IgD-negative memory B cell (primary cell): ENCODE measurements around the gene TMCC1. TPM values are rescaled to one million over a fixed set of nuclear protein-coding genes. Genes with fewer than 3 reads are reported as not detected.
A peak's percentile ranks its signal among the peaks of the same experiment; 100 is the strongest.
"Not testable (repeated sequence)": the region's sequence is repeated elsewhere in the genome, so short reads cannot be mapped to it uniquely, and the experiment has no call there.

ENCODE experiments used
- H3K27ac Mint-ChIP-seq, 3 donors: one replicate each; pipeline ENCODE4 v1.8.0; 2020 to 2022; ENCODE audit warnings: mild to moderate bottlenecking in 3 of 3, mixed read lengths in 3 of 3, moderate library complexity in 1 of 3
- H3K27me3 Mint-ChIP-seq: one replicate; pipeline ENCODE4 v1.8.0; 2021; ENCODE audit warnings: mixed read lengths
- H3K36me3 Mint-ChIP-seq: one replicate; pipeline ENCODE4 v1.8.0; 2020; ENCODE audit warnings: mild to moderate bottlenecking, mixed read lengths
- H3K4me1 Mint-ChIP-seq, 3 donors: one replicate each; pipeline ENCODE4 v1.8.0; 2020 to 2022; ENCODE audit warnings: mixed read lengths in 3 of 3, mild to moderate bottlenecking in 1 of 3
- H3K4me3 Mint-ChIP-seq, 4 donors: one replicate each; pipeline ENCODE4 v1.8.0; 2020 to 2022; ENCODE audit warnings: mild to moderate bottlenecking in 4 of 4, mixed read lengths in 4 of 4, moderate library complexity in 3 of 4
- H3K9me3 Mint-ChIP-seq, 3 donors: one replicate each; pipeline ENCODE4 v1.8.0; 2020 to 2021; ENCODE audit warnings: mixed read lengths in 3 of 3, mild to moderate bottlenecking in 1 of 3
- polyA plus RNA-seq: library from polyadenylated mRNA; unstranded; fragments of 300-500 nt; fragmentation: Illumina TruSeq; gene quantifications from one replicate; pipeline ENCODE4 v1.2.3, GENCODE V29; 2021

The TMCC1 gene
- polyA plus RNA-seq, 1 donor from 2014 or later = 8.2 TPM

DNA sequence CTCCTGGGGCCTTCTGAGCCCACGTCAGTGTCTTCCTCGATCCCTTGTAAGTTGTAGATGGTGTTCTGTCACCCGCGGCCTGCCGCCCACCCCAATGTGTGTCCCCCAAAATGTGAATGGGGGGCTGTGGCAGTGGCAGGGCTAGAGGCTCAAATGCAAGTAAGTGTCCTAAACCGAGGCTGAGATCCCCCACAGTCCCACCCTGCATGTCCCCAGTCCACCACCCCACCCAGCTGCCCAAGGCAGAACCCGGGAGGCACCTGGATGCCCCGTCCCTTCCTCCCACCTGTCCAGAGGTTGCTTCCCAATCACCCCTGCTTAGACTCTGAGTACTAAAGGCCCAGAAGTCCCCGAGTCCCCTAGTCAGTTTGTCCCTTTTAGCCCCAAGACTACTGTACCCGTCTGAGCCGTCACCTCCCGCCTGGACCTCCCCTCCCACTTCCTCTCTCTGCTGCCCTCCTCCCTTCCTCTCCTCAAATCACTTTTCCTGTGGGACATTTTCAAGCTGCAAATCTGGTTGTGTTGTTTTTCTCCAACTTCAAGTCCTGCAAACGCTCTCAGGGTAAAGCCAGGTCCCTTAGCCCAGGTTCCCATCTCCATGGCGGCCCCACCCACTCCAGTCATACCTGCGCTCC is 275.2 kb downstream of the TMCC1 start:
- Mint-ChIP-seq H3K4me3 (peak overlapping the region in 2 of 4 donors; percentile 77 to 87), H3K27ac (peak overlapping the region in 1 of 3 donors; percentile 72), H3K9me3 (no peaks in the 10 kb centered on the region), H3K4me1 (peaks cover 0 to 7% (median 7%) of the 10 kb centered on the region in 3 donors), H3K27me3 (peaks cover 3% of the 10 kb centered on the region), H3K36me3 (no peaks in the 10 kb centered on the region)

DNA sequence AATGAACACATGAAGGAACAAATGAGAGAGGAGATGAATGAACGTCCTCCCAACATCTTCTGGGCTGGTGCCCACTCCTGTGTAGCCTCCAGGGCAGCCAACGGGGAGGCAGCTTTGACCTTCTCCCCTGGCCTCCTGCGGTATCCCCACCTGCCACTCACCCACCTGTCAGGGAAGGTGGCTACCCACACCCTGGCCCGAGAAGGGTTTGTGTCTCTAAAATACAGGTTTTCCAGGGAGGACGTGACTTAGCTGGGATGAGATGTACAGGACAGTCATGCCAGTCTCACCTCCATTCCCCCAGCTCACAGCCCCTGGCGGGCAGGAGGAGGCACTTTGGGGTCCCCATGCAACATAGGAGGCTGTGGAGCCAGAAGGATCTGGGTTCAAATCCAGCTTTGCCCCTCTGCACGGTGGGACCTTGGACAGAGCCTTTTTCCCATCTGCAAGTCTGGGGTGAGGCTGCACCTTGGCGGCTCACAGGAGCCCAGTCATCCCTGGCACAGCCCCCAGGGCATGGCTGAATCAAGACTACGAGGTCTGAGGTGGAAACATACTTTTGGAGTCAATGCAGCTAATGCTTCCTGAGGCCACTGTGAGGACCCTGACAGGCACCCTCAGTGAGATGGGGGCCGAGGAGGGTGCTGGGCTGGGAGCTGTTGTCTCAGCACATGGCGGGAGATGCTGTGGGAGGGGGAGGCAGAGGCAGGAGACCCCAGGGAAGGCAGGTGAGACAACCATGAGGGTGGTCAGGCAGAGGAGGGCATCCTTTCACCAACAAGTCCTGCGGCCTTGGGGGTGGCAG is 275.9 kb downstream of the TMCC1 start:
- Mint-ChIP-seq H3K4me1 (peaks cover 0 to 7% (median 7%) of the 10 kb centered on the region in 3 donors), H3K27me3 (peaks cover 3% of the 10 kb centered on the region), H3K9me3 (no peaks in the 10 kb centered on the region), H3K27ac (peak overlapping the region in 1 of 3 donors; percentile 72), H3K4me3 (peak overlapping the region in 1 of 4 donors; percentile 27), H3K36me3 (no peaks in the 10 kb centered on the region)

DNA sequence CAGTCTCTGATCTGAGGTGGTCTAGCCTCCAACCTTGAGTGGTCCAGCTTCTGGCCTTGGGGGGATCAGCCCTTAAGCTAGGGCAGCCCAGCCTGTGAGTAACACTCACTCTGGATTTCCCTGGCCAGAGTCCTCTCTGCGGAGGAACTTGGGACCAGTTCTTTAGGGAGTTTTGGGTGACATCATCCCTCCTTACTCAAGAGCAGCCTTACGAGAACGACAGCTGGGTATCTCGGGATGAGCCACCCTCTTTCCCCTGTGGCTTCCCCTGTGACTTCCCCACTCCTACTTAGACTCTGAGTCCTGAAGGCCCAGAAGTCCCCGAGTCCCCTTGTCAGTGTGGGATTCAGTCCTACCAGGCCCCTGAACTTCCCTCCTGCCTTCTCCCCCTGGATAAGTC is 276.8 kb downstream of the TMCC1 start:
- H3K27ac Mint-ChIP-seq = no peak overlapping the region
- no peak overlapping the region for H3K4me3 Mint-ChIP-seq
- peaks cover 0 to 7% (median 7%) of the 10 kb centered on the region in 3 donors for H3K4me1 Mint-ChIP-seq
- no peaks in the 10 kb centered on the region for H3K36me3 Mint-ChIP-seq
- peaks cover 3% of the 10 kb centered on the region for H3K27me3 Mint-ChIP-seq
- H3K9me3 Mint-ChIP-seq = no peaks in the 10 kb centered on the region

DNA sequence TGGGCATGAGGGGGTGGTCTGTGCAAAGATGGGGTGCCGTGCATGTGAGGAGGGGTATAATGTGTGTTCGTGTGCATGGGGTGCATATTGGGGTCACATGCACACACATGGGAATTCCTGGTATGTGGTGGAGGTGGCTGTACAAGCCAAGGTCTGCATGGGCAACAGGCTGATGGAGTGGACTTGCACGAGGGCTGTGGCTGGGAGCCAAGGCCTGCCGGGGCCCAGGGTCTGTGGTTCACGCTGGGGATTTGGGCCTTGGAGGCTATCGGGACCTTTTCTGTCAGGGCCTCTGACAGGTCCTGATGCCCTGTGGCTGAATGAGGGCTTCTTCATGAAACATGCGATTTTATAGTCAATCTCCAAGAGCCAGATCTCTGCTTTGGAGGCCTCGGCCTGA is 277.2 kb downstream of the TMCC1 start:
- H3K4me3 Mint-ChIP-seq = no peak overlapping the region
- no peaks in the 10 kb centered on the region for H3K36me3 Mint-ChIP-seq
- H3K27ac Mint-ChIP-seq = no peak overlapping the region
- H3K9me3 Mint-ChIP-seq = no peaks in the 10 kb centered on the region
- peaks cover 0 to 7% (median 7%) of the 10 kb centered on the region in 3 donors for H3K4me1 Mint-ChIP-seq
- peaks cover 3% of the 10 kb centered on the region for H3K27me3 Mint-ChIP-seq

DNA sequence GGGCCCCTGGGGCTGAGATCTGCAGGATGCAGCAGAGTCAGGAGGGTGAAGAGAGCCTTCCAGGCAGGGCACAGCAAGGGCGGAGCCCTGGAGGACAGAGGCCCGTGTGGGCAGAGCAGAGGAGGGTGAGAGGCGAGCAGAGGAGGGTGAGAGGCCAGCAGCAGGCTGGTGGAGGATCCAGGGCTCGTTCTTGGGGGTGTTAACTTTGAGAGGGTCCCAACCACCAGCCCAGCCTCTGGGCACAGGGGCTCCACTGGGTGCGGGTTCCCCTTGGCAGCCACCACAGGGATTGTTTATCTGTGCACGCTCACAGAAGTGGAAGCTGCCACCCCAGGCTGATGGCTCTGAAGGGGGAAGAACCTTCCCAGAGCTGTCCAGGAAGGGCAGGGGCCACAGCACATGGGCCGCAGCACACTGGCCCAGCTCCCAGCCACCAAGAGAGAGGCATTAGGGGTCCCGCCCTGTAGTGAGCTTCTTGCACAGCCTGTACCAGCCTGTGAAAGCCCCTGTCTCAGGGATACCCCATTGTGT is 277.7 kb downstream of the TMCC1 start:
- peaks cover 3% of the 10 kb centered on the region for H3K27me3 Mint-ChIP-seq
- peaks cover 0 to 7% (median 7%) of the 10 kb centered on the region in 3 donors for H3K4me1 Mint-ChIP-seq
- no peaks in the 10 kb centered on the region for H3K36me3 Mint-ChIP-seq
- H3K27ac Mint-ChIP-seq = no peak overlapping the region
- no peak overlapping the region for H3K4me3 Mint-ChIP-seq
- H3K9me3 Mint-ChIP-seq = no peaks in the 10 kb centered on the region

DNA sequence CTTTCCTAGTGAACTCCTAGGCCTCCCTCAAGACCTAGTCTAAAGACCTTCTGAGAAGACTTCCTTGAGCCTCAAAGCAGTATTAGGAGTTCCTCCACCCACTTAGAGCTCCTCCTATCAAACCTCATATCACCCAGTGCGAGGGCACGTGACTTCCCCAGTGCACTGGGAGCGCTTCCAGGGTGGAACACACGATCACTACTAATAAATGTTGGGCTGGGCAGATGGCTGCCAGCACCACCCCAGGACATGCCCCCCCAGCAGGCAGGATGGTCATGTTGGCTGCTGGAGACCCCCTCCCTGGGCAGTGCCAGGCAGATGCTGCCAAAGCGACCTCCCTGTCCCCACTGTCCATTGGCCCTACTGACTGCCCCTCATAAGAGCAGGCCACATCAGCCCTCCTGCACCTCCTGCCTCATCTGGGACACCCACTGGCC is 278.6 kb downstream of the TMCC1 start:
- Mint-ChIP-seq H3K9me3 (no peaks in the 10 kb centered on the region), H3K27me3 (peaks cover 3% of the 10 kb centered on the region), H3K36me3 (no peaks in the 10 kb centered on the region), H3K4me1 (peaks cover 0 to 7% (median 7%) of the 10 kb centered on the region in 3 donors), H3K4me3 (no peak overlapping the region), H3K27ac (no peak overlapping the region)

DNA sequence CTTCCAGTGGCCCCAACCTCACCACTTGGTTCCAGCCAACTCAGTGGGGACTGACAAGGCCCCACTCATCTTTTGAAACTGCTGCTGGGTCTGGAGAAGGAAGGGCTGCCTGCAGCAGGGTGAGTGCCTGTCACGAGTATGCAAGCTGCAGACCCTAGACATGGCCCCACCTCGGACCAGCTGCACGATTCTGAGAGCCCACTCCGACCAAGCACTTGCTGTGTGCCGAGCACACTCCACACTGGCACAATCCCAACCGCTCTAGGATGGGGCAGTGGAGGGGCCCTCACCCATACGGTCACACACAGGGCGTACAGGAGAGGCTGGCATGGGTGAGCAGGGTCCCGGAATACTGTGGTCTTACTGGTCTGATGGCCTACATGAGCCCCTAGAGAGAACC is 279.1 kb downstream of the TMCC1 start:
- Mint-ChIP-seq H3K4me1 (peaks cover 0 to 7% (median 7%) of the 10 kb centered on the region in 3 donors), H3K27ac (no peak overlapping the region), H3K9me3 (no peaks in the 10 kb centered on the region), H3K36me3 (no peaks in the 10 kb centered on the region), H3K4me3 (no peak overlapping the region), H3K27me3 (peaks cover 3% of the 10 kb centered on the region)

DNA sequence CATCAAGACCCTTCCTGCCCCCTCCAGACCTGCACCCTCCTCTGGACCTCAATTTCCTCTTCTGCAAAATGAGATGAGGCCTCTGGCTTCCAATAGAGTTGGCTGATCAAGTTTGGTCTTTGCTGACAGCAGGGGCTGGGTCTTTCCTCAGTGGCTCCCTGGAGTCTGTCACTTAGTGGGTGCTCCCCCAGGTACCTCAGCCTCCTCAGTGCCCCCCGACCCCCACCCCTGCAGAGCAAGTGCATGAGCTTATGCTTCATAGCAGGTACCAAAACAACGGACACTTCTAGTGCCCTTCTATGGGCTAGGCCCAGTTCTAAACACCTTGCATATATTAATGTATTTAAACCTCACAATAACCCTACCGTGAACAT is 280.2 kb downstream of the TMCC1 start:
- peaks cover 0 to 5% (median 0%) of the 10 kb centered on the region in 3 donors for H3K4me1 Mint-ChIP-seq
- no peaks in the 10 kb centered on the region for H3K36me3 Mint-ChIP-seq
- no peak overlapping the region for H3K27ac Mint-ChIP-seq
- H3K9me3 Mint-ChIP-seq = no peaks in the 10 kb centered on the region
- no peaks in the 10 kb centered on the region for H3K27me3 Mint-ChIP-seq
- H3K4me3 Mint-ChIP-seq = no peak overlapping the region

DNA sequence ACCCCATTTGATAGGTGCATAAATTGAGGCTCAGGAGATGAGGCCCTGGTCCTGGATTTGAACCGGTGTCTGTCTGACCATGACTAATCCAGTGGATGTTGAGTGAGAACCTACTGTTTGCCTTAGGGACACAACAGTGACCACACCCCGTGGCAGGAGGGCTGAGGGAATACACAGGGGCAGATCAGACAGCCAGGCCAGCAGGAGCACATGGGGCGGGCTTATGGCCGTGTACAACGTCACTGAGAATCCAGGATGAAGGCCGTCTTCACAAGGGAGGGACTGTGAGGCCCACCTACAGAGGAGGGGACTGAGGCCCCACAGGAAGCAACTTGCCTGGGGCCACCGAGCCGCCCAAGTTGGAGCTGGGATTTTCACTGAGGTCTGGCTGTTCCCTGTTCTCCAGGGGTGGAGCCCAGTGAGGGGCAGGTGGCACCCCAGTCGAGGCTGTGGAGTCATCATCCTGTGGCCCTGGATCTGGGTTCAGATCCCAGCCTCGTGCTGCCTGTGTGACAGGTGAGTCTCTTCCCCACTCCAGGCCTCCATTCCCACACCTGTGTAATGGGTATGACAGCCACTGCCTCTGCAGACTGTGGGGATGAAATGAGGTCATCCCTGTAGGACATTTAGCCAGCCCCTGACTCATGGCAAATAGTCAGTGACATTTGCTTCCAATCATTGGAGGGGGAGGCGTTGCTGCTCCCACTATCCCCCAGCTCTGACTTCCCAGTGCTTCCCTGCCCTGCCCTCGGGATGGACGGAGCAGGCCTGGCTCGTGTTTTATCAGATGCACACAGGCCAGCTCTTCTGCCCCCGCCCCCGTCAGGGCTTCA is 280.8 kb downstream of the TMCC1 start:
- no peak overlapping the region for H3K27ac Mint-ChIP-seq
- H3K4me3 Mint-ChIP-seq = no peak overlapping the region
- no peaks in the 10 kb centered on the region for H3K27me3 Mint-ChIP-seq
- no peaks in the 10 kb centered on the region for H3K36me3 Mint-ChIP-seq
- H3K9me3 Mint-ChIP-seq = no peaks in the 10 kb centered on the region
- peaks cover 0 to 5% (median 0%) of the 10 kb centered on the region in 3 donors for H3K4me1 Mint-ChIP-seq

DNA sequence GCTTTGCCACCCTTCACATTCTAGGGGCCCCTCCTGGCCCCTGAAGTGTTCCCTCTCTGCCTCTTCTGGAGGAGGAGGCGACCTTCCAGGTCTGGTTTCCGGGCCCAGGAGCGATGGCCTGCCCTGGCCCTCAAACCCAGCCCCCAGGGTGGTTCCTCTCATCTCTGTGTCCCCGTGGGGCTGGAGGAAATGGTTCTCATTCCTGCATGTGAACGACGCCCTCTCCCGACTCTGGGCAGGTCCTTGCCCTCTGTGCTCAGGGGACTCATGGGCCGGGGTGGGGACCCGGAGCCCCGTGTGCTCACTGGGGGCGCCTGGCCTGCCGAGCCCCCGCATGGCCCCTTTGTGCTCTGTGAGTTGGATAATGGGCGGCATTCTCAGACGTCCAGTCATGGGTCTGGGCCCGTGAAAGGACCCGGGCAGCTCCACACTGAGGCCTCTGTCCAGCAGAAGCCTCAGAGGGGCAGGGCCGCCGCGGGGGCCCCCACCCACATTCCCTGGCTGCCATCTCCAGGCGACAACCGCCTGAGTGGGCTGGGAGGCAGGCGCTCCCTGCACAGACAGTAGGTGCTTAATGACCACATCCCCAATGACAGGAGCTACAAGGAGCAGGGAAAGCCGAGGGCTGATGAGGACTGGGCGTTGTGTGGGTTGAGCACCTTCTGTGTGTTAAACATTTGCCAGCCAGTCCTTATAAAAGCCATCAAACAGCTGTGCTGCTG is 281.5 kb downstream of the TMCC1 start:
- Mint-ChIP-seq H3K36me3 (no peaks in the 10 kb centered on the region), H3K9me3 (no peaks in the 10 kb centered on the region), H3K4me1 (peaks cover 0 to 6% (median 0%) of the 10 kb centered on the region in 3 donors), H3K27ac (no peak overlapping the region), H3K27me3 (no peaks in the 10 kb centered on the region), H3K4me3 (peak overlapping the region in 1 of 4 donors; percentile 20)

DNA sequence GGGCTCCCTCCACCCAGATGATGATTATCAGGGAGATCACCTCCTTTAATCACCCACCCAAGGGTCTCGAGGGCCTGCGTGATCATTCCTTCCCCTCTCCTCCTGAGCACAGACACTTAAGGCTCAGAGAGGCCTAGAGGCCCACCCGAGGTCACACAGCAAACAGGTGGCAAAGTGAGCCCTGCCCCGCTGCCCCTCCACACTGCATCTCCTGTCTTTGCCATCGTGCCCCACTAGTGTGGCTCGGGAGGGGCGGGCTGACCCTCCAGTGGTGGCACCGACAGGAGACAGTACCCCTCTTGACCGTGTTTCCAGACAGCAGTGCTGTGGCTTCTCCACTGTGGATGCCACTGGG is 282.1 kb downstream of the TMCC1 start:
- Mint-ChIP-seq H3K4me1 (peaks cover 0 to 6% (median 0%) of the 10 kb centered on the region in 3 donors), H3K36me3 (no peaks in the 10 kb centered on the region), H3K4me3 (peak overlapping the region in 1 of 4 donors; percentile 20), H3K9me3 (no peaks in the 10 kb centered on the region), H3K27ac (no peak overlapping the region), H3K27me3 (no peaks in the 10 kb centered on the region)

DNA sequence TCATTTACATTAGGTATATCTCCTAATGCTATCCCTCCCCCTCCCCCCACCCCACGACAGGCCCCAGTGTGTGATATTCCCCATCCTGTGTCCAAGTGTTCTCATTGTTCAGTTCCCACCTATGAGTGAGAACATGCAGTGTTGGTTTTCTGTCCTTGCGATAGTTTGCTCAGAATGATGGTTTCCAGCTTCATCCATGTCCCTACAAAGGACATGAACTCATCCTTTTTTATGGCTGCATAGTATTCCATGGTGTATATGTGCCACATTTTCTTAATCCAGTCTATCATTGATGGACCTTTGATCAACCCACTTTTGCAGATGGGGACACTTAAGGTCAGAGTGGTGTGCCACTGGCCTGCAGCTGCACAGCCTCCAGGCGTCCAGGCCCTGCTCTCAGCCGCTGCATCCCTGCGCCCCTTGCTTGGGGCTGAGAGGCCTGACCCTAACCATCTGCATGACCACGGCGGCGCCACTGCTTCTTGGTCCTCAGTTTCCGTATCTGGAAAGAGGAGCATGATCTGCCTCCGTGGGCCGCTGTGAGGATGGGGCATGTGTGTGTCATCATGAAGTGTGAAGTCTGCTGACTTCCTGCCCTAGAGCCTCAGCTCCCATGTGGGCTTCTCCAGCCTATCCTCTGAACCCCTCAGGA is 282.6 kb downstream of the TMCC1 start:
- not testable (repeated sequence) for H3K36me3 Mint-ChIP-seq, H3K9me3 Mint-ChIP-seq, H3K27me3 Mint-ChIP-seq, H3K27ac Mint-ChIP-seq, H3K4me1 Mint-ChIP-seq
- peak overlapping the region in 1 of 4 donors; percentile 20 for H3K4me3 Mint-ChIP-seq

DNA sequence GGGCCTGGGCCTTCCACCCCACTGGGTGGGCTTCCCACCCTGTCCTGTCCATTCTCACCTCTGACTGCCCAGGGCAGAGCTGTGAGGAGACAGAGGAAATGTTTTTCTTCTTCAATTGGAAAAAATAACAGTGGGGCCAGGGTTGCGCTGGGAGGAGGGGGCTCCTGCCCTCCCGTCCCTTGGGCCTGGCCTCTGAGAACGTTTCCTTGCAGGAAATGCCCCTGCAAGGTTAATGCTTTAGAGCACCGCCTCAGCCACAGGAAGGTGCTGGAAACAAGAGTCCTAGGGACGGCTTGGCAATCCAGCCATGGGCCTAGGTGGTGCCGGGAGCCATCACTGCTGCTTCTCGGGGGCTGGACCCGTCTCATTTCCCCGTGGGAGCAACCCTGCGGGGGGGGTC is 283.2 kb downstream of the TMCC1 start:
- H3K4me1 Mint-ChIP-seq = peaks cover 2 to 8% (median 5%) of the 10 kb centered on the region in 3 donors
- H3K36me3 Mint-ChIP-seq = no peaks in the 10 kb centered on the region
- H3K27me3 Mint-ChIP-seq = peaks cover 3% of the 10 kb centered on the region

More for the DNA sequence above, 283.2 kb downstream of the TMCC1 start:
- no peak overlapping the region for H3K27ac Mint-ChIP-seq
- H3K4me3 Mint-ChIP-seq = peak overlapping the region in 1 of 4 donors; percentile 48
- H3K9me3 Mint-ChIP-seq = no peaks in the 10 kb centered on the region
